Embryonic facial prominence (tissue), 1 donor: ENCODE measurements around the gene CTBP2.

ENCODE experiments used
- DNase-seq: peaks from one replicate; pipeline ENCODE4 v3.0.0-alpha.2; 2016; ENCODE audit errors: extremely low spot score

The CTBP2 gene

DNA sequence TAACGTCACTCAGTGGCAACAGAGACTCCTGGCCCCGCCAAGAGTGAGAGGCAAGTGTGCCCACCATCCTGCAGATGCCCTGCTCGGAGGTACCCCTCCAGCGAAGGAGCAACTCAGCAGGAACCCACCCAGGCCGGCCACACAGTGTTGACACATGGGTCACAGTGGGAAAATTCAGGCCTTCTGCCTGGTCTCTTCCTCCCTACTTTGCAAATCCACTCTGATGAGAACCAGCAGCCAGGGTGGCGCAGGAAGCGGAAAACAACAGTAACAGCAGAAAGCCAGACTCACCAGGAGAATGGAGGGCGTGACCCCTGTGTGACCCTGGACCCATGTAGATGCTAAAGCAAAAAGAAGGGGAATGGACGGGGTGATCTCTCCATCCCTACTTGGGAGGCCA, 53.8 kb downstream of the CTBP2 start:
- DNase-seq: no peak

DNA sequence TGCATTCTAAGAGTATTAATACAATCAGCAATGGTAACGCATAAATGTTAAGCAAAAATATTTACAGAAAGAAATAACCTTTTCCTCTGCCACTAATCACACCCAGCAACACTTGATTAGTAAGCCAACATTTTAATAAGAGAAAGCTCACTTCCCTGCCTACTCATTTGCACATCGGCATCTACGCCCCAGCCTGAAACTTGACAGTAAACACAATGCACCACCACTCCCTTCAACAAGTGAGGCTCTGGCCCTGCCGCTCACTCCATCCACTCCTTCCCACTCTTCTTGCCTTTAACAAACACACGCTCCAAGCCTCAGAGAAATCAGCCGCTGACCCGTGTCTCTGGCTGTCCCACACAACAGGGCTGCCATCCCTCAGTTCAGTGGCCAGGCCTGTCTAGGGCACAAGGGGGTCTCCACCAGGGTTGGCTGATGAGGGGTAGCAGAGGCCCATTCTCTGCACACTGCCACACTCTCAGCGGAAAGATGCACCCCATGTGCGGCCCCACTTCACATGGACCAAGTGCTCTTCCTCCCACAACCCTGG, 54.6 kb downstream of the CTBP2 start:
- DNase-seq: no peak

DNA sequence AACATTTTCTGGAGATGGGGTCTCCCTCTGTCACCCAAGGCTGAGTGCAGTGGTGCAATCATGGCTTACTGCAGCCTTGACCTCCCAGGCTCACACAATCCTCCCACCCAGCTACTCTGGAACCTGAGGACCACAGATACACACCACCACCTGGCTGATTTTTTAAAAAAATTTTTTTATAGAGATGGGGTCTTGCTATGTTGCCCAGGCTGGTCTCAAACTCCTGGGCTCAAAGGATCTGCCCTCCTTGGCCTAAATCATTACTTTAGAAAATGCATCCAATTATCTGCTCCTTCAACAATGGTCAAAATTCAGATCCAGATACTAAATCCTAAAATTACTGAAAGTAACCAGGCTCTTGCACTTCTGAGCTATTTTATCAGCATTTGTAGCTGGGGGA, 55.2 kb downstream of the CTBP2 start:
- DNase-seq: no peak

DNA sequence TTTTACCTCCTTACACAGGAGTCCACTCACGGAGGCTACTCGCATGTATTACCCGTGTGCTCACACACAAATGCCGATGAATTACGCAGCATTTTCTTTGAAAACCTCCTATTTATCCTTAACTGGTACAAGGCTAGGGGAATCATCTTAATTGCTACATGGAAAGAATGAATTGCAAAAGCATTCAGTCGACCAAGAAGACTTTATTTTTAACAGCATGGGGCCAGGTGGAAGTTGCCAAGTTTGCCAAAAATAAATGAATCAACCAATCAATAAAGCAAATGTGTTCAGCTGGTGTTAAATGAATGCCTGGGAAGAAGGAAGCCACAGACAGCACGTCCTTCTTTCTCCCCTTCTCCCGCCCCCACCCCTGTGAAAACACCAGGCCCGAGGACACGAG, 55.8 kb downstream of the CTBP2 start:
- no peak for DNase-seq

DNA sequence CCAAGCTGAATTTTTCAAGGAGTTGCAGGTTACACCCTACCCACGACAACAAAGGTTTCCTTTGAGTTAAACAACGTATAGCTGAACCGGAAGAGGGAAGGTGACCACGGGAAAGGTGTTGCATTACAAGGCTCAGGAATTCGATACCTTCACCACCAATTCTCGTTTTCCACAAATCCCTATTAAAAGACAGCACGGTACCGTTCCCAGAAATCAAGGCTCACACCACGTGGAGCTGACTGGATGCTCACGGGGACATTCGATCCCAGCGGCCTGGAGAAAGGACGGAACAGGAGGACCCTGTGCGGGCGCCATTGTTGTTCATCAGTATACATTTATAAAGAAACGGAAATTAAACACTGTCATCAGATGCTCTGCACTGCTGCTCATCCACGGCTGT, 56.4 kb downstream of the CTBP2 start:
- DNase-seq: no peak

DNA sequence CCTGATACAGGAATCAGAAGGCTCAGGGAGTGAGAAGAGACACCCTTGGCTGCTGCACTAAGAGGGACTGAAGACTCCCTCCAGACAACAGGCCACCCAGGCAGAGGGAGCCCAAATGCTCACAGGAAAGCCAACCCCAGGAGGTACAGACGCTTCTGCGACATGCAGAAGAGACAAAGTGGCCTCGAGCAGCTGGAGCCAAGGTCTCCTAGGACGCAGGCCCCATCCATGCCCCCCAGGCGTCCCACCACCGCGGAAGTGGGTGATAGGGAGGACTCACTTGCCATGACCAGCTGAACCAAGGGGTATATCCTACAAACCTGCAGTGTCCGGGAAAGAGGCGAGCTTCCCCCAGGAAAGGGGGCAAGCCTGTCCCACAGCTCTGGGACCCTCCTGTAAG, 56.9 kb downstream of the CTBP2 start:
- no peak for DNase-seq

DNA sequence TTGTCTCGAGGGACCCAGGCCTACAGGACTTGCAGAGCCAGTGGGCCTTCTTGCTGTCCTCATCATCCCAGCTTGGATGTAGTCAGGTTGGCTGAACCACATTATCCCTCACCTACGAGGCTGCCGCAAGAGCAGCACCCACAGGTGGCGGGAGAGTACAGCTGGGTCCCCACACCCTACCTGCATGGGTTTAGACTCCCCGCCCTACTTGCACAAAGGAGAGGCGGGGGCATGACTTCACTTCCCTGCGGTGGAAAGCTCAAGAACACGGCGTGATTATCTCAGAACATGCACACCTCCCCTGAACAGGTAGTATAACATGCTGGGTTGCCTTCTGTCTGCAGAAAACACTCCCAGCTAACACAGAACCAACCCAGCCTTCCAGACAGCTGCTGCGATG, 57.5 kb downstream of the CTBP2 start:
- DNase-seq: no peak

DNA sequence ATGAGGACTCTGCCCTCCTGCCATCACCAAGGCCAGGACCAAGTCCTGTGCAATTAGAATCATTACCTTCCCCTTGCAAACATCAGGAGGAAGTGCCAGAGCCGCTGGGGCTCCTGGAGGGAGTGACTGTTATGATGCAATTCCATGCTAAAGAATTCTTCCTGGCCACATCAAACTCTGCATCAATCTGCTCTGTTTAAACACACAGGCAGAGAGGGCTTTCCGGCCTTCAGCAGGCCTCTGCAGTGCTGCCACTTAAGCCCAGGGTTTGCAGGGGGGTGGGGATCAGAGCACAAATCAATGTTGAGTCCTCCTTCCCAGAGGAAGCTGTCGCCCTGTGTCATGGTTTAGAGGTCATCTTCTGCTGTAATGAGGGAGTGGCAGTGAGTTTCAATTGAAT, 58.1 kb downstream of the CTBP2 start:
- DNase-seq: no peak

DNA sequence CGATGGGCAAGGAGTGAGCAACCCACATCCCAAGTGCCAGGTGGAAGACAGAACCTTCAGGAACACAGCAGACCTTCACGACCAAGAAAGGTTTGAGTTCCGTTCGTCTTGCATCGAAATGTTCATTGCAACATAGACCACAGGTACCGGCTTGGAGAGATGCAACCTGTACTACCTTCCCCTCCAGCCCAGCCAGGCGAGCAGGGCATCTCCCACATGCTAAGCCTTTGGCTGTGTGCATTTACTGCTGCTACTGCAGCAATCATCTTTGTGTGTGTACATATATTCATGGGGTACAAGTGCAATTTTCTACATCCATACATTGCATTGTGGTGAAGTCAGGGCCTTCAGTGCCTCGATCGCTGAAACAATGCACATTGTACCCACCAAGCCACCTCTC, 58.8 kb downstream of the CTBP2 start:
- no peak for DNase-seq

DNA sequence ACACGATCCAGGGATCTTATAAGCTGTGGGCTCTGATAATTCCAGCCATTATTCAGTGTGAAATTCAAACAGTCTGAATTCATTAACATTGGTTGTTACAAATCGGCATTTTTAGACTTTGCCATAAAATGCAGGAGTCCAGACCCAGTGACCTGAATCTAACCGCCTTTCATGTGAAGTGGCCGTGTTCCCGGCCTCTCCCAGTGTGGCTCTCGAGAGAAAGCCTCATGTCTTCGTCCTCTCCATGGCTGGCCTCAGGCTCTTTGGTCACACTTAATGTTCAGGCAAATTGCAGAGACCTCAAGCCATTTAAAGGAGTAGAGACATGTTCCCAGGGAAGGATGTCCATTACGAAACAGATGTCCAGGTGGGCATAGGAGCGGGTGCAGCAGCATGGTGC, 59.3 kb downstream of the CTBP2 start:
- no peak for DNase-seq

DNA sequence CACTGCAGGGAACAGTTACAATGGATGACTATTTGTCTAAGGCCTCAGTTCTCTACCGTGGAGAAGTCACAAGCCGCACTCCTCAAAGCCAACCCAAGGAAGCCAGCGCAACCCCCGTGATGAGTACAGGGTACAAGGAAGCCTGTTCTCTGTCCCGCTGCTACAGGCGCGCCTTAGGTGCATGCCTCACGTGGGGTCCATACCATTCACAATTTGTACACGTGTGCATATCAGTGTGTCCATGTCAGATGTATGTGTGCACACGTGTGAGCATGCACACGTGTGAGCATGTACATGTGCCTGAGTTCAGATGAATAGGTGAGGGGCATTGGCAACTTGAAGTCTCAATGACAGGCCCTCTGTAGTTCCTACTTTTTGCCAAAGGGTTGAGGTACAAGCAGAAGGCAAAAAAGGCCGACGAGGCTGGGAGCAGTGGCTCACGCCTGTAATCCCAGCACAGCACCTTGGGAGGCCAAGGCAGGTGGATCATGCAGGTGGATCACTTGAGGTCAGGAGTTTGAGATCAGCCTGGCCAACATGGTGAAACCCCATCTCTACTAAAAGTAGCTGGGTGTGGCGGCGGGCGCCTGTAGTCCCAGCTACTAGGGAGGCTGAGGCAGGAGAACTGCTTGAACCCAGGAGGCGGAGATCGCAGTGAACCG, 62.8 kb downstream of the CTBP2 start:
- no peak for DNase-seq

DNA sequence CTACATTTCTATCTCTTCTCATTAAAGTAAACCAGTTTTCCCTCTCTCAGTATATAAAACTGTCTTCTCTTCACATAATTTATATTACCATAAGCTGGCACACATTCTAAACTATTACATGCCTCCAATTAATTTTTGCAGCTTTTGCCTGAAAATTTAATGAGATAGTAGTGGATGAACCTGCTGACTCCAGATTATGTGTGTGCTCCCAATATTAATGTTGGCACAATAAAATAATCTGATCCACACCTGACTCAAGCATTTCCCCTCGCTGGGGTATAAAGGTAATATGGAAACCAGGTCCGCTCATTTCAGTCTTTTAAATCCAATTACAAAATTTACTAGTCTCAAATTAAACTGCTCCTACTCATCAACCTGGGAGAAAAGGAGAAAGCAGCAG, 63.4 kb downstream of the CTBP2 start:
- DNase-seq: no peak

DNA sequence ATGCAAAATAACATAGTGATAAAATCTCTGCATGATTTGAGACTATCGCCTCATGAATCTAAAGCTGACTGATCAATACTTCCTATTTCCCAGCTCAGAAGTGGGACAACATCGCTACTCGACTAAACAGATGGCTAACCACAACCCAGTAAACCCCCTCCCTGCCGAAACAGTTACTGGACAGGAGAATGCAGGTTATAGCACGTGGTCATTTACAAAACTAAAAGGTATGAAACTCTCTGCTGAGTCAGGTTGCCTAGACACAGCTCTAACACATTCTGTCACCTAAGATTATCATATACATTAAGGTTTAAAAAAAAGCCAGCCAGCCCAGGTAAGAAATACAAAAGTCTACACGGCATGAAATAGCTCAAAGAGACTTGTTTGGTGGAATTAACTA, 64.0 kb downstream of the CTBP2 start:
- no peak for DNase-seq

DNA sequence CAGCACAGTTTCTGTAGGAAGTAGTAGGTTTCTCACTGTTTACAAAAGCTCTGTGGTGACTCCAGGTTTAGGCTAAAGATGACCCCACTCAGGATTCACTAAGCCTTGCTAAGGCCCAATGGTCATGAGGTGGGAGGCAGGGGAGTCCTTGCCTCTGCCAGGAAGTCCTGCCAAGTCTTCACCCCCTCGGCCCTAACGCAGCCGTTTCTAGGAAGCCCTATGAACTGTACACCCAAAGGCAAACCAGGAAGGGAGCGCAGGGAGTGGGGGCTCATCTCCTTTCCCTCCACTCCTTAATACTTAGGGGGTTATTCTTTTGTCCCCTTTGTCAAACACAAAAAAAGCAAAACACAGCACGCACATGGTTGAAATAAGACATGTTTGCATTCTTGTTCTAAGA, 64.6 kb downstream of the CTBP2 start:
- no peak for DNase-seq

DNA sequence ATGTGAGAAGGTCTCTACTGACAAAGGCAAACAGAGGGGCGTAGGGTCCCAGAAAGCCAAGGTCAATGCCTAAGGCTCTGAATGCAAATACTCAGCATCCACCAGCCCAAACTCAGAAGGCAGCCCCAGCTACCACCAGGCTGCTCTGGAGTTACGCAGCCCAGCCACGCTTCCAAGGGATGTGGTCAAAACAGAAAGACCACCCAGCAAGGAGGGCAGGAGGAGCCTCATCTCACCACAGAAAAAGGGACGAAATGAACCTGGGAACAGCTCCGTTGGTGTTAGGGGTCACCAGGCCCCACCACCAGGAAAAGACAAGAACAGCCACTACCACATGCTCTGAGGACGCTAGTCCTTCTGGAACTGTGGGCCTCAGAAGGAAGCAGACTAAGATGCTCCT, 65.1 kb downstream of the CTBP2 start:
- DNase-seq: no peak

DNA sequence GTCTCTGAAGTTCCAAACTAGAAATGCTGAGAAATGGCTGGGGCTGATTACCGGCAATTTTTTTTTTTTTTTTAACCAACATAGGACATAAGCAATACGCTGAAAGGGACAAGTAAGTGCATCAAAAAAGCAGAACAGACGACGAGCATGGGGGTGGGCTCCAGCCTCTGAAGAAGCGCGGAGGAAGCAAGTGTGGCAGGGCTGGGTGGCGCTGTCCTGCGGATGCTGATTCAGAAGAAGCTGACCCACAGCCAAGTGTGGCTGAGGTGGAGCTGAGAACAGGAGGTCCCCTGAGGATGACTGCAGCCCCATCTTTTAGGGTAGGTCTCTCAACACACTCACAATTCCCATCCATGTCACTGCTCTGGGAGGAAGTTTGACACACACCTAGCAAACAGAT, 65.6 kb downstream of the CTBP2 start:
- no peak for DNase-seq

DNA sequence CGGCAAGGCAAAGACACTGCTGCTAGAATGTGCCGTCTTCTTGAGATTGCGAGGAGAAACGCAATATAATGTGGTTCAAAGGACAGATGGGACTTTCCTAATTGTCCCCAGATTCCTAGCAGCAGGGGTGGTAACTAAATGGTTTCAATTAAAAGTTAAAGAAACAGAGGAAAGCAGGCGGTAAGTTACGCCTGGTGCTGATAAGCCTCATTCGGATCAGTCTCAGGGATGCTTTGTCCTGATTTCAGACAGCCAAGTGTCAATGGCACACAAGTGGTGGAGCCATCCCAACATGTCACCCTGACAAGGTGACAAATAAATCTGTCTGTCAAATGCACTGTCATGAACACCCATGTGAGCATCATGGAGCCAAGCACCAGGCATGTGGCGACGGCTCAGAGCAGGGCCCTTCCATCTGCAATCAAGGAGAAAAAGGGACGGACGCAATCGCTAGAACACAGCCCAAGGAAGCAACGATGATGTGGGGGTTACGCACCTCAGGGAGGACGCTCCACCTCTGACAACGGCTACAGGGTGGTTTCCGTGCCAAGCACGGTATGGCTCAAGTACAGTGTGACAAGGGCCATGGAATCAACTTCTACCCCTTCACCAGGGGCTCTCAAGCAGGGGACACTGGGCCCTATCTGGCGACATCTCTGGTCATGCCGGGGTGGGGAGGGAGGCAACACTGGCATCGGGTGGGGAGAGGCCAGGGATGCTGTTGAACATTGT, 66.2 kb downstream of the CTBP2 start:
- no peak for DNase-seq

DNA sequence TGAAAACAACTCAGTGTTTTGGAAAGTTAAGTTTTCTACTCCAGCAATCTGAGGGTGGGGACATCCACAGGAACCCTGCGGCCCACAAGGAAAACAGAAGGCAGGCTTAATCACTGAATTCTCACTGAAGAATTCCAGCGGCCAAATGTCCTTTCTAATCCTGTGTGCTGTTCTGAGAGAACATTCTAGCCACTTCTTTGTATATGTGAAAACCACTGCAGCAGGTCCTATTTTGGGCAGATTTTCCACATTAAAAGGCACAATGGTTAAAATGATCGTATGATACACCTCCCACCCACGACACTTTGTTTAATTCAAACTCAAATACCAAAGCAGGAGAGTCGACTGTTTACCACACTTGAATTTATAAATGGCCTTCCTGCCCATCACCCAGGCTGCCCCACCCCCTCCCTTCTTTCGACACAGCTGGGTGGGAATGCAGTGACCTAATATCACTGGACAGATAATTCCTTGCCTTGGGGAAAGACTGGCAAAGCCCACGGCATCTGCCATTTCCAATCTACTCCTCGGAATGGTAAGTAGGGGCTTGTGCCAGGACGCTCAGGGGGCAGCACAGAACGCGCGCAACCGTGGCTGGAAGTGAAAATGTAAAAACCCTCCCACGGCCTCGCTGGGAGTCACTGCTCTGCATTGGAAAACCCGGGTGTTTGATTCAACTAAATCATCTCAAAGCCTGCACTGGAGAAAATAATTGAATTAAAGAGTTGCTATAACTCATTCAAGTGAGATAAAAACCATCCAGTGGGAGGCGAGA, 67.0 kb downstream of the CTBP2 start:
- no peak for DNase-seq

DNA sequence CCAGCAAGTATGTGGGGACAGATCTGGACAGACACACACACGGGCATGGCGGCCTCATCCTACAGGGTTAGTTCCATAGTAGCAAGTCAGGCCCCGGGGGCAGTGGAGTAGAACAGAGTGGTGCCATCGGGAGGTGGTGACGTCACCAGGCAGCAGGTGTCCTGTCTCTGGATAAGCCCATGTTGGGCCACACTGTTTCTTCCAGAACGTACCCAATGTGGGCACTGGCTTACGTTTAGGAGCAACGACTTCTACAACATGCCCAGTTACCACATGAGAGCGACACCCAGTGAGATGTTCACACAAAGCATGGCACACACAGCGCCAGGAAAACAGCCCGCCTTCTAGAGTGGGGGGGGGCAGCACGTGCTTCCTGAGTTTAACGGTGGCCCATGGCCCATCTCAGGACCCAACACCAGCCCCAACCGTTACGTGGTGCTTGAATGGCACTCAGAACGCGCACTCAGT, 67.8 kb downstream of the CTBP2 start:
- no peak for DNase-seq

DNA sequence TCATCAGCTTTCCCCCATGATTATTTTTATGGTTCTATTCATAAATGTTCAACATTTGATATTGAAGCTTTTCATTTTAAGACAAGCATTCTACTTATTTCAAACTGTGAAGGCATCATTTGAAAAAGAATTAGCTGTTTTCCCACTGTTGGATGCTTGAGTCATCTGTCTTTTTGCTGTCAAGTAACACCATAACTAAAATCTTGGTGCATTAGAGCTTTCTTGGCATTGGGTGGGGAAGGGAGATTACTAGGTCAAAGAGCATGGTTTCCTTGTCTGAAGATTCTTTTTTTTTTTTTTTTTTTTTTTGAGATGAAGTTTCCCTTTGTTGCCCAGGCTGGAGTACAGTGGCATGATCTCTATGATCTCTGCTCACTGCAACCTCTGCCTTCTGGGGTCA, 68.5 kb downstream of the CTBP2 start:
- no peak for DNase-seq

DNA sequence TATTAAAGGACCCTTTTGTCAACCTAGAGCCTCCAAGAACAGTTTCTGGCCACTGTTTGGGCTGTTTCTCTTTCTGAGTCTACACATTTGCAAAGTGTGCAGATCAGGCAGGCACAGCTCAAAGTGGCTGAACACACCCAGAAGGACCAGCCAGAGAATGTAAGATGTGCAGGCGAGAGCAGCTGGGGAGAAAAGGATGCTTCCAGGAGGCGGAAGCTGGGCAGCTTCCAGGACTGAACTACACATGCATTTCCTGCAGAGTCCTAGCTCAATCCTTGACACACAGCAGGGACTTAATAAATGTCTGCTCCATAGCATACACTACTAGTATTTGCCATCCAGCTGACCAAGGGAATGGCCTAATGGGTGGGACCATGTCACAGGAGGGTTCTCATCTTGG, 70.9 kb downstream of the CTBP2 start:
- DNase-seq: no peak

DNA sequence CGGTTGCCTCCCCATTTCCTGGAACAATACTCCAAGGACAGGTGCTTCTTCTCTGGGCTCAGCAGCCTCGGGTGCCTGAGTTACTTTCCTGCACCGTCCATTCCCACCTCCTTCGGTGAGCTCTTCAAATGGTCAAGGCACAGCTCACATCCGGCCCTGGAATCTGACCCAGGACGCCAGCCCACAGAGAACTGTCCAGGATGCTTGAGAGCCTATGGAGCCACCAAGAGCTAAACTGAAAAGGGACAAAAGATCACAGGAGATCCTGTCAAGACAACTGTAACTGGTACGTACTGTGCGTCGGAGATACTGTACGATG, 72.5 kb downstream of the CTBP2 start:
- DNase-seq: no peak
